HEK293 (cell line): Measurements from ENCODE around the gene C3.
A peak's percentile ranks its signal among the peaks of the same experiment; 100 is the strongest.

Experiments
- CTCF ChIA-PET: fragments of 350-600 bp; formaldehyde crosslinking; extraction: SDS; loops from one replicate; lab custom pipeline; 2021; ENCODE audit warnings: antibody characterized with exemption; lab: Yijun Ruan, JAX
- POLR2A ChIA-PET: fragments of 300-600 bp; formaldehyde crosslinking; extraction: SDS; loops from one replicate; lab custom pipeline; 2020; ENCODE audit warnings: antibody characterized with exemption, inconsistent platforms; lab: Yijun Ruan, JAX
- H3K27ac ChIP-seq: fragments of 200-500 bp; sonication (Bioruptor generic); 2 replicates; pipeline ENCODE4 v1.5.1; 2014; ENCODE audit warnings: low read depth, low read length, control low read depth, inconsistent platforms; ENCODE audit errors: extremely low read depth
- H3K36me3 ChIP-seq, 2 experiments: fragments of 200-500 bp in 1 of 2; sonication (Bioruptor generic) in 1 of 2; 1 replicate in 1 of 2; 2 replicates in 1 of 2; pipeline ENCODE4 v1.5.1; 2014 to 2017; ENCODE audit warnings: inconsistent platforms in 2 of 2, low read length in 2 of 2; ENCODE audit not compliant: control insufficient read depth in 2 of 2, insufficient read depth in 1 of 2
- H3K4me1 ChIP-seq: fragments of 200-500 bp; sonication (Bioruptor generic); 2 replicates; pipeline ENCODE4 v1.5.1; 2014; ENCODE audit warnings: mild to moderate bottlenecking, low read length, inconsistent platforms; ENCODE audit not compliant: control insufficient read depth, insufficient read depth
- H3K4me3 ChIP-seq: 2 replicates; pipeline ENCODE4 v1.5.1; 2011; ENCODE audit warnings: low read depth, mild to moderate bottlenecking, control low read depth, low read length, moderate library complexity
- H3K9me3 ChIP-seq: fragments of 200-500 bp; sonication (Bioruptor generic); 2 replicates; pipeline ENCODE4 v1.5.1; 2014; ENCODE audit warnings: low read depth, low read length, inconsistent platforms; ENCODE audit not compliant: control insufficient read depth, insufficient read depth
- KLF1 ChIP-seq: fragments of 450-650 bp; formaldehyde crosslinking; IDR thresholded peaks from 2 replicates; pipeline ENCODE4 v1.5.1; 2016; ENCODE audit warnings: missing biosample characterization, missing genetic modification characterization
- KLF16 ChIP-seq: fragments of 450-650 bp; formaldehyde crosslinking; IDR thresholded peaks from 2 replicates; pipeline ENCODE4 v1.5.1; 2017; ENCODE audit warnings: missing biosample characterization, missing genetic modification characterization
- KLF9 ChIP-seq: fragments of 450-650 bp; formaldehyde crosslinking; IDR thresholded peaks from 2 replicates; pipeline ENCODE4 v1.5.1; 2016; ENCODE audit warnings: missing biosample characterization, missing genetic modification characterization, low read depth
- PRDM6 ChIP-seq: fragments of 450-650 bp; formaldehyde crosslinking; IDR thresholded peaks from 2 replicates; pipeline ENCODE4 v1.5.1; 2017; ENCODE audit warnings: missing biosample characterization, missing genetic modification characterization
- SP2 ChIP-seq: fragments of 450-650 bp; formaldehyde crosslinking; IDR thresholded peaks from 2 replicates; pipeline ENCODE4 v1.5.1; 2016; ENCODE audit warnings: missing biosample characterization, missing genetic modification characterization
- YY2 ChIP-seq: fragments of 450-650 bp; formaldehyde crosslinking; IDR thresholded peaks from 2 replicates; pipeline ENCODE4 v1.5.1; 2016; ENCODE audit warnings: missing biosample characterization, missing genetic modification characterization
- ZFHX2 ChIP-seq: fragments of 450-650 bp; formaldehyde crosslinking; conservative IDR thresholded peaks from 2 replicates; pipeline ENCODE4 v1.5.1; 2016; ENCODE audit warnings: missing biosample characterization, missing genetic modification characterization
- ZIC2 ChIP-seq: fragments of 450-650 bp; formaldehyde crosslinking; IDR thresholded peaks from 2 replicates; pipeline ENCODE4 v1.5.1; 2016; ENCODE audit warnings: missing biosample characterization, missing genetic modification characterization
- ZNF248 ChIP-seq: fragments of 450-650 bp; formaldehyde crosslinking; IDR thresholded peaks from 2 replicates; pipeline ENCODE4 v1.5.1; 2017; ENCODE audit warnings: missing biosample characterization, missing genetic modification characterization
- ZNF626 ChIP-seq: fragments of 450-650 bp; sonication (Bioruptor Pico); formaldehyde crosslinking; IDR thresholded peaks from 2 replicates; pipeline ENCODE4 v1.5.1; 2018; ENCODE audit warnings: missing biosample characterization, missing genetic modification characterization, inconsistent platforms
- ZNF704 ChIP-seq: fragments of 450-650 bp; formaldehyde crosslinking; IDR thresholded peaks from 2 replicates; pipeline ENCODE4 v1.5.1; 2016; ENCODE audit warnings: missing biosample characterization, missing genetic modification characterization
- ZNF707 ChIP-seq: fragments of 450-650 bp; formaldehyde crosslinking; IDR thresholded peaks from 2 replicates; pipeline ENCODE4 v1.5.1; 2016; ENCODE audit warnings: missing biosample characterization, missing genetic modification characterization
- ZNF768 ChIP-seq: fragments of 450-650 bp; formaldehyde crosslinking; IDR thresholded peaks from 2 replicates; pipeline ENCODE4 v1.5.1; 2018; ENCODE audit warnings: missing biosample characterization, mild to moderate bottlenecking, missing genetic modification characterization
- ZSCAN4 ChIP-seq: fragments of 450-650 bp; formaldehyde crosslinking; IDR thresholded peaks from 2 replicates; pipeline ENCODE4 v1.5.1; 2017; ENCODE audit warnings: missing biosample characterization, missing genetic modification characterization

C3 gene

GRCh38 chr19:6694147-6694815 lies 26.2 kb downstream of the C3 start:
- ChIA-PET CTCF (no interaction called here), POLR2A (no interaction called here)
- Histone ChIP-seq H3K27ac (no peak overlapping the region), H3K36me3 (no peaks in the 10 kb centered on the region), H3K4me3 (no peak overlapping the region), H3K4me1 (no peaks in the 10 kb centered on the region), H3K9me3 (no peaks in the 10 kb centered on the region)
- TF ChIP-seq ZFHX2 (tag by site-specific recombination), result peak; percentile 25; the same call in 1 of the 2 replicates
- TF ChIP-seq KLF16 (tag by site-specific recombination), result no peak
- TF ChIP-seq KLF1 (tag by site-specific recombination), result peak; percentile 20; the same call in 1 of the 2 replicates
- TF ChIP-seq KLF9 (tag by site-specific recombination), result no peak

- no peak for TF ChIP-seq YY2
- no peak for TF ChIP-seq ZNF626 (tag by site-specific recombination)
- no peak for TF ChIP-seq ZNF707 (tag by site-specific recombination)
- no peak for TF ChIP-seq ZIC2 (tag by site-specific recombination)
- TF ChIP-seq PRDM6 (tag by site-specific recombination), result no peak
- no peak for TF ChIP-seq ZNF768
- TF ChIP-seq KLF1 (tag by site-specific recombination), result peak; percentile 43
- Histone ChIP-seq H3K4me1 (no peaks in the 10 kb centered on the region), H3K36me3 (no peaks in the 10 kb centered on the region), H3K9me3 (no peaks in the 10 kb centered on the region), H3K27ac (no peak overlapping the region), H3K4me3 (no peak overlapping the region)
- ChIA-PET POLR2A (no interaction called here), CTCF (no interaction called here)
Observed at GRCh38 chr19:6693681-6694080, 26.8 kb downstream of the C3 start.

- Histone ChIP-seq H3K27ac (no peak overlapping the region), H3K4me3 (no peak overlapping the region), H3K9me3 (no peaks in the 10 kb centered on the region), H3K36me3 (no peaks in the 10 kb centered on the region), H3K4me1 (no peaks in the 10 kb centered on the region)
- ChIA-PET CTCF (no interaction called here), POLR2A (no interaction called here)
- 0 out of 2 replicates have a peak, but pooled peaks have one; percentile 12 for TF ChIP-seq SP2 (tag by site-specific recombination)
- TF ChIP-seq ZNF248 (tag by site-specific recombination), result no peak
Observed at GRCh38 chr19:6693056-6693471, 27.4 kb downstream of the C3 start.

- CTCF ChIA-PET, result no interaction called here
Observed at GRCh38 chr19:6692027-6692426, 28.4 kb downstream of the C3 start.

More at GRCh38 chr19:6692027-6692426, 28.4 kb downstream of the C3 start:
- Histone ChIP-seq H3K4me1 (no peaks in the 10 kb centered on the region), H3K27ac (no peak overlapping the region), H3K36me3 (no peaks in the 10 kb centered on the region), H3K4me3 (no peak overlapping the region), H3K9me3 (no peaks in the 10 kb centered on the region)
- TF ChIP-seq ZSCAN4, result peak; percentile 43; the same call in 1 of the 2 replicates
- no peak for TF ChIP-seq ZNF704
- POLR2A ChIA-PET, result no interaction called here
